Tibial artery (tissue), 4 donors: Measurements from ENCODE around the gene HDLBP.

Source experiments
- DNase-seq, 2 donors: peaks; one replicate each; pipeline ENCODE4 v3.0.0-alpha.2; 2019
- H3K27ac ChIP-seq, 2 donors: fragments of 200-600 bp; sonication (generic) in 1 of 2; 1 replicate in 1 of 2; 2 replicates in 1 of 2; pipeline ENCODE4 v1.5.1; 2018 to 2019; ENCODE audit warnings: mild to moderate bottlenecking in 1 of 2
- H3K27me3 ChIP-seq, 2 donors: fragments of 200-600 bp; sonication (generic) in 1 of 2; one replicate each; pipeline versions ENCODE4 v1.5.1 to v1.6.0; 2016 to 2019
- H3K36me3 ChIP-seq, 3 donors: fragments of 200-600 bp; sonication (generic) in 2 of 3; one replicate each; pipeline ENCODE4 v1.5.1; 2016 to 2019; ENCODE audit warnings: mild to moderate bottlenecking in 2 of 3
- H3K4me1 ChIP-seq, 4 donors: fragments of 200-600 bp; sonication (generic) in 2 of 4; 1 replicate in 3 of 4; 2 replicates in 1 of 4; pipeline ENCODE4 v1.5.1; 2016 to 2019
- H3K4me3 ChIP-seq, 2 donors: fragments of 200-600 bp; sonication (generic) in 1 of 2; 1 replicate in 1 of 2; 2 replicates in 1 of 2; pipeline ENCODE4 v1.5.1; 2018 to 2019; ENCODE audit warnings: mild to moderate bottlenecking in 2 of 2
- H3K9me3 ChIP-seq, 3 donors: fragments of 200-600 bp; sonication (generic) in 1 of 3; one replicate each; pipeline ENCODE4 v1.5.1; 2016 to 2019
- intact Hi-C: fragments of 100-400 bp; cut with DNase I; formaldehyde crosslinking; loops from one replicate; pipeline ENCODE4 v1.15.0; 2023; ENCODE audit warnings: low total_unique reads
- TF ChIP-seq, protein P1 (sequence below), 2 experiments: fragments of 200-600 bp in 1 of 2; fragments of 450-650 bp in 1 of 2; IDR thresholded peaks; one replicate each; pipeline ENCODE4 v1.5.1; 2017 to 2019; ENCODE audit warnings: antibody characterized with exemption in 2 of 2, mild to moderate bottlenecking in 1 of 2, moderate library complexity in 1 of 2

Gene HDLBP

DNA sequence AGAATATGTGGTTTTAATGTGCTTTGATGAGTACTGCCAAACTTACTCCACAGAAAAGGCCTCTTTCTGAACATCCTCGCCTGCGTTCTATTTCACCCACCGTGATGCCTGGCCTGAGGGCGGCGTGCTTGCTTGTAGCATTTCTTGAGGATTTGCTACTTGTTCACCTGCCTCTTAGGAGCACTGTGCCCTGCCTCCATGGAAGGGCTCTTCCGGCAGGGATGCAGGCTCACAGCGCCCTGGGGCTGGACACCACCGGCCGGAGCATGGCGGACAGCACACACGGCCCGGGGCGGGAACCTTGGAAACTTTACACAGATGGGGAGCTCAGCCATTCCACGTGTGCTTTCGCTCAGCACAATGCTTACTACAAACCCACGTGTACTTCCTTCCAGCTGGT is 89.9 kb downstream of the HDLBP start:
- H3K36me3 ChIP-seq = peaks cover 40 to 56% (median 50%) of the 10 kb centered on the region in 3 donors
- TF ChIP-seq, protein P1, sequence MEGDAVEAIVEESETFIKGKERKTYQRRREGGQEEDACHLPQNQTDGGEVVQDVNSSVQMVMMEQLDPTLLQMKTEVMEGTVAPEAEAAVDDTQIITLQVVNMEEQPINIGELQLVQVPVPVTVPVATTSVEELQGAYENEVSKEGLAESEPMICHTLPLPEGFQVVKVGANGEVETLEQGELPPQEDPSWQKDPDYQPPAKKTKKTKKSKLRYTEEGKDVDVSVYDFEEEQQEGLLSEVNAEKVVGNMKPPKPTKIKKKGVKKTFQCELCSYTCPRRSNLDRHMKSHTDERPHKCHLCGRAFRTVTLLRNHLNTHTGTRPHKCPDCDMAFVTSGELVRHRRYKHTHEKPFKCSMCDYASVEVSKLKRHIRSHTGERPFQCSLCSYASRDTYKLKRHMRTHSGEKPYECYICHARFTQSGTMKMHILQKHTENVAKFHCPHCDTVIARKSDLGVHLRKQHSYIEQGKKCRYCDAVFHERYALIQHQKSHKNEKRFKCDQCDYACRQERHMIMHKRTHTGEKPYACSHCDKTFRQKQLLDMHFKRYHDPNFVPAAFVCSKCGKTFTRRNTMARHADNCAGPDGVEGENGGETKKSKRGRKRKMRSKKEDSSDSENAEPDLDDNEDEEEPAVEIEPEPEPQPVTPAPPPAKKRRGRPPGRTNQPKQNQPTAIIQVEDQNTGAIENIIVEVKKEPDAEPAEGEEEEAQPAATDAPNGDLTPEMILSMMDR (IDR thresholded peaks at IDR 0.05) = no peak
- peaks cover 0 to 7% (median 0%) of the 10 kb centered on the region in 4 donors for H3K4me1 ChIP-seq
- intact Hi-C loops = no loop called here
- no peaks in the 10 kb centered on the region for H3K27me3 ChIP-seq
- DNase-seq = no peak
- no peak overlapping the region for H3K4me3 ChIP-seq
- no peaks in the 10 kb centered on the region for H3K9me3 ChIP-seq
- H3K27ac ChIP-seq = no peak overlapping the region

DNA sequence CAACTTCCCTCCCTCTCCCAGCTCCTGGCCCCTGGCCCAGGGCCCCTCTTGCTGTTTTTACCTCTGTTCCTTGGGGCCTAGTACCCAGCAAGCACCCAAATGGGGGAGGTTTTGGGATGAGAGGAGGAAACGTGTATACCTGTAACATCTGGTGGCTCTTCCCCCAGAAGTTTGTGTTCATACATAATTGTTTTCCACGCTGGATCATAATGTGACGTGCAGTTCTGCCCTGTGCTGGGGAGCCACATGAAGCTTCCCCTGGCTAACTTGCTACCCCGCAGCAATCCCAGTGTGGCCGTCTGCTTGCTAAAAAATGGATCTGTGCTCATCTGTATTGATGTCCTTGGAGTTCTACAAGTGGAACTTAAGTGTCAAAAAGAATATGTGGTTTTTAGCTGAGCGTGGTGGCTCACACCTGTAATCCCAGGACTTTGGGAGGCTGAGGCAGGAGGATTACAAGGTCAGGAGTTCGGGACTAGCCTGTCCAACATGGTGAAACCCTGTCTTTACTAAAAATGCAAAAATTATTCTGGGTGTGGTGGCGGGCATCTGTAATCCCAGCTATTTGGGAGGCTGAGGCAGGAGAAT is 90.5 kb downstream of the HDLBP start:
- no peak for DNase-seq
- H3K27ac ChIP-seq = no peak overlapping the region
- H3K27me3 ChIP-seq = no peaks in the 10 kb centered on the region
- H3K4me3 ChIP-seq = no peak overlapping the region
- TF ChIP-seq, protein P1 (IDR thresholded peaks at IDR 0.05) = no peak
- intact Hi-C loops = no loop called here
- no peaks in the 10 kb centered on the region for H3K9me3 ChIP-seq
- H3K36me3 ChIP-seq = peaks cover 34 to 50% (median 44%) of the 10 kb centered on the region in 3 donors
- peaks cover 0 to 7% (median 0%) of the 10 kb centered on the region in 4 donors for H3K4me1 ChIP-seq

DNA sequence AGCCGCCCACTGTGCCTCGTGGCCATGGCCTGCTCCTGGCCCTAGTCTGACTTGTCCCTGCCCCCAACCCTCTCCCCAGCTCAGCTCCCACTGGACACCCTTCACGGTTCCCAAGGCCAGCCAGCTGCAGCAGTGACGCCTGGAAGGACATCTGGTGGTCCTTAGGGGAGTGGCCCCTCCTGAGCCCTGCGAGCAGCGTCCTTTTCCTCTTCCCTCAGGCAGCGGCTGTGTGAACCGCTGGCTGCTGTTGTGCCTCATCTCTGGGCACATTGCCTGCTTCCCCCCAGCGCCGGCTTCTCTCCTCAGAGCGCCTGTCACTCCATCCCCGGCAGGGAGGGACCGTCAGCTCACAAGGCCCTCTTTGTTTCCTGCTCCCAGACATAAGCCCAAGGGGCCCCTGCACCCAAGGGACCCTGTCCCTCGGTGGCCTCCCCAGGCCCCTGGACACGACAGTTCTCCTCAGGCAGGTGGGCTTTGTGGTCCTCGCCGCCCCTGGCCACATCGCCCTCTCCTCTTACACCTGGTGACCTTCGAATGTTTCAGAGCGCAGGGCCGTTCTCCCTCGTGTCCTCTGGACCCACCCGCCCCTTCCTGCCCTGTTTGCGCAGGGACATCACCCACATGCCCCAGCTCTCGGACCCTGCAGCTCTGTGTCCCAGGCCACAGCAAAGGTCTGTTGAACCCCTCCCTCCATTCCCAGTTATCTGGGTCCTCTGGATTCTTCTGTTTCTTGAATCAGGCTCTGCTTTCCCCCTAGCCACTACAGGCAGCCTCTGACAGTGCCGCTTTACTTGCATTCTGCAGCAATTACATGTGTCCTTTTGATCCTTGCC is 91.2 kb downstream of the HDLBP start:
- Histone ChIP-seq H3K9me3 (no peaks in the 10 kb centered on the region), H3K36me3 (peaks cover 27 to 43% (median 37%) of the 10 kb centered on the region in 3 donors), H3K4me1 (peaks cover 0 to 7% (median 0%) of the 10 kb centered on the region in 4 donors), H3K27ac (no peak overlapping the region), H3K4me3 (no peak overlapping the region), H3K27me3 (no peaks in the 10 kb centered on the region)
- intact Hi-C loops = no loop called here
- TF ChIP-seq, protein P1 (IDR thresholded peaks at IDR 0.05) = no peak
- DNase-seq = no peak

DNA sequence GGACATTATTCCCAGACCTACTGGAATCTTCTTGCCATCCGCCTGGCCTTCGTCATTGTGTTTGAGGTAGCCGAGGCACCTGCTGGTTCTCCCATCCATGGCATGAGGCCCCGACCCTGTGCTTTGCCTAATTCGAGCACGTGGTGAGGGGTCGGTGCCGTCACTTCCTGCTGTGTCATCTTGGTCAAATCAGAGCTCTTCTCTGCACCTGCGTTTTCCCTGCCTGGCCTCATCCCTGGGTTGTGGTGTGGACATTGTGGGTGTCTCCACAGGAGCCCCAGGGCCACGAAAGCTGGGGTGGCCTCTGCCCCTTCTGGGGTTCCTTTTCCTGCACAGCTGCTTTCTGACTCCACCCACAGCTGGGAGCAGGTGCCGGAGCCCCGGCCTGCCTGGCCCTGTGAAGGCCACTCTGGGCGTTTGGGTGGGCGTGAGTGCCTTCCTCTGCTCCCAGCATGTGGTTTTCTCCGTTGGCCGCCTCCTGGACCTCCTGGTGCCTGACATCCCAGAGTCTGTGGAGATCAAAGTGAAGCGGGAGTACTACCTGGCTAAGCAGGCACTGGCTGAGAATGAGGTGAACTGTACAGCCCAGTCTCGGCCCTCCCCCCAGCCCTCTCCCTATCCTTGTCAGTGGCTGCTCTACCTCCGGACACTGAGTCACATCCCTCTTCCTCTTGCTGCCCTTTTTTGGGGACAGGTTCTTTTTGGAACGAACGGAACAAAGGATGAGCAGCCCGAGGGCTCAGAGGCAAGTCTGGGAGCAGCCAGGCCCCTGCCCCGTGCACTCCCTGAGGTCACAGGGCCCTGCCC is 92.1 kb downstream of the HDLBP start:
- no peaks in the 10 kb centered on the region for H3K9me3 ChIP-seq
- peaks cover 19 to 35% (median 29%) of the 10 kb centered on the region in 3 donors for H3K36me3 ChIP-seq
- TF ChIP-seq, protein P1 (IDR thresholded peaks at IDR 0.05) = no peak
- intact Hi-C loops = no loop called here
- H3K4me3 ChIP-seq = no peak overlapping the region
- H3K27me3 ChIP-seq = no peaks in the 10 kb centered on the region
- H3K4me1 ChIP-seq = peaks cover 0 to 14% (median 7%) of the 10 kb centered on the region in 4 donors
- no peak overlapping the region for H3K27ac ChIP-seq
- no peak for DNase-seq

DNA sequence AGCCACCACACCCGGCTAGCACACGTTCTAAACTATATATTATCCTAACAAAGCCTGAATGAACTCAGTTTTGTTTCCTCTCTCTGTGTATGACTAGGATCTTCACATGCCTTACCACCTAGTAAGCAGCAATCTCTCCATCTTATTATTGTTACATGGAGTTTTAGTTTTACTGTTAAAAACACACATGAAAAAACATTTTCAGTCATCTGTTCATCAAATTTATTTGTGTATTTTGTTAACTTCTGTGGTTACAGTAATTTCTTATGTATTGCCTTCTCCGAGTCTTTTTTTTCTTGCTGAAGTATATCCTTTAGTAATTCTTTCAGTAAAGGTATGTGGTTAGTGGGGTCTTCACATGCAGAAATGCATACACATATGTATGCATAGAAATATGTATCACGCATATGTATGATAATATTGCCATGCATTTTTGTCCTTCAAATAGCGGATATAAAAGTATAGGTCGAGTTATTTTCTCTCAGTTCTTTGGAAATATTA is 95.6 kb downstream of the HDLBP start:
- H3K27ac ChIP-seq = no peak overlapping the region
- no peaks in the 10 kb centered on the region for H3K9me3 ChIP-seq
- H3K36me3 ChIP-seq = no peaks in the 10 kb centered on the region
- H3K4me3 ChIP-seq = no peak overlapping the region
- H3K27me3 ChIP-seq = no peaks in the 10 kb centered on the region
- intact Hi-C loops = loop anchor here (10.0 kb wide), 1 partner anchor 115 kb away; the partner anchor contains the start of gene MTERF4
- DNase-seq = no peak
- peaks cover 0 to 24% (median 13%) of the 10 kb centered on the region in 4 donors for H3K4me1 ChIP-seq
- TF ChIP-seq, protein P1 (IDR thresholded peaks at IDR 0.05) = no peak
